ENCODE data around the gene EFTUD2.

GRCh38 chr17:44933824-44934744 lies 34.8 kb upstream of the EFTUD2 start:
- TF ChIP-seq EZH2phosphoT487 (IDR thresholded peaks at IDR 0.05; ENCODE audit: insufficient read depth, low read depth) (no peak), EZH2 (IDR thresholded peaks at IDR 0.05; ENCODE audit: insufficient read depth, poor library complexity, severe bottlenecking) (no peak)

Measured in GM23248 (cell line).